Measurements from ENCODE around the gene DOK4.

The DOK4 gene

GRCh38 chr16:57519796-57520360 is 33.6 kb upstream of the DOK4 start:
- peak; percentile 70 to 75 for DNase-seq (ENCODE audit: low read depth in 2 of 2)

- DNase-seq (ENCODE audit: low read depth in 2 of 2), result no peak
Observed at GRCh38 chr16:57518922-57519321, 32.6 kb upstream of the DOK4 start.

DNA sequence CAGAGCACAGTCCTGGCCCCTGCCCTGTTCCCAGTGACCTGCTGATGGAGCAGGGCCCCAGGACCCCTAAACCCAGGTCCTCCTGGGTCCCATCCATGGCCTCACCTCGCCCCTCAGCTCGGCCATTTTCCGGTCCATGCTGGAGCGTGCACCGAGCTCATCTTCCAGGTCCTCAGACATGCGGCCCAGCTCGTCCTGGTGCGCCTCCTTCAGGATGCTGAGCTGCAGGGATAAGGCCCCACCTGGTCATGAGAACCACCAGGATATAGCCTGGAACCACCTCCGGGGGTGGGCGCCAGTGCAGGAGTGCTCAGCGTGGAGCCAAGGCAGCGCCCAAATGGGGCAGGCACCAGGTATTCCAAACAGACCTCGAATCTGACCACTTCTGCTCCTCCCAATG is 32.2 kb upstream of the DOK4 start:
- DNase-seq (ENCODE audit: low read depth in 2 of 2), result no peak

GRCh38 chr16:57517397-57518367 is 31.4 kb upstream of the DOK4 start:
- DNase-seq (ENCODE audit: low read depth in 2 of 2), result no peak

DNA sequence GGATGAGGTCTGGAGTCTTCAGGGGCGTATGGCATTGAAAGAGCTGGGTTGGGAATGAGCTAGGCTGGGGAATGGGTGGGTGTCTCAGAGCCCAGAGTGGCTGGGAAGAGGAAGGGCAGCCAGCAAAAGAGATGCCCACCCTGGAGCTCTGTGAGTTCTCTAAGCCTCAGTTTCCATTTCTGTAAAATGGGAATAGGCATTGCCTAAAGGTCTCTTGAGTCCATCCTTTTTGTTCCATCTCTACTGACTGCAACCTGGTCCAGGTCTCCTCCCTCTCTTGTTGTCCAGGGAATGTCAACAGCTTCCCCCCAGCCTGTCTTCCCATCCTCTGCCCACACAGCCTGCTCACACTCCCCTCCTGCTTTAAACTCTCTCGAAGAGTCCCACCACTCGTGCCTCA is 30.5 kb upstream of the DOK4 start:
- no peak for DNase-seq (ENCODE audit: low read depth in 2 of 2)

DNA sequence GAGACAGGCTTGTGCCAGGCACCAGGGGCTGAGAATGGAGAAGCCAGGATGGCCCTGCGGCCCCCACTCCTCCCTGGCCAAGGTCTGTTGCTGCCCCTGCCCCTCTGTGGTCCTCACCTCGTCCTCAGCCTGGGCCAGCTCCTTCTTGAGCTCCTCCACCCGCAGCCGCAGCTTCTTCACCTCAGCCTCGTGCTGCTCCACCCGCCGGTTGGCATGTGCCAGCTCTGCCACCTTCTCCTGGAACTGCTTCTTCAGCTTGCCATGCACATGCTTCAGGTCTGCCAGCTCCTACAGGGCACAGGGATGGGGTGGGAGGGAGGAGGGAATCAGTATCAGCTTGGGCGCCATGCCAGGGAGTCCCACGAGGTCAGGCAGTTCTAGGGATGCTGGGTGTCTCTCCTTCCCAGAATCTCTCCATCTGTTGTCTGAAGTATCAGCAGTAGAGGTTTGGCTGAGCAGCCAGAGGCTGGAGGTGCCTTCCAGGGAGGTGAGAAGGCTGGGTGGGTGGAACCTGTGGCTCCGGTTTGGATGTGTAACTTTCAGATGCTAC is 30.0 kb upstream of the DOK4 start:
- DNase-seq (ENCODE audit: low read depth in 2 of 2), result no peak

DNA sequence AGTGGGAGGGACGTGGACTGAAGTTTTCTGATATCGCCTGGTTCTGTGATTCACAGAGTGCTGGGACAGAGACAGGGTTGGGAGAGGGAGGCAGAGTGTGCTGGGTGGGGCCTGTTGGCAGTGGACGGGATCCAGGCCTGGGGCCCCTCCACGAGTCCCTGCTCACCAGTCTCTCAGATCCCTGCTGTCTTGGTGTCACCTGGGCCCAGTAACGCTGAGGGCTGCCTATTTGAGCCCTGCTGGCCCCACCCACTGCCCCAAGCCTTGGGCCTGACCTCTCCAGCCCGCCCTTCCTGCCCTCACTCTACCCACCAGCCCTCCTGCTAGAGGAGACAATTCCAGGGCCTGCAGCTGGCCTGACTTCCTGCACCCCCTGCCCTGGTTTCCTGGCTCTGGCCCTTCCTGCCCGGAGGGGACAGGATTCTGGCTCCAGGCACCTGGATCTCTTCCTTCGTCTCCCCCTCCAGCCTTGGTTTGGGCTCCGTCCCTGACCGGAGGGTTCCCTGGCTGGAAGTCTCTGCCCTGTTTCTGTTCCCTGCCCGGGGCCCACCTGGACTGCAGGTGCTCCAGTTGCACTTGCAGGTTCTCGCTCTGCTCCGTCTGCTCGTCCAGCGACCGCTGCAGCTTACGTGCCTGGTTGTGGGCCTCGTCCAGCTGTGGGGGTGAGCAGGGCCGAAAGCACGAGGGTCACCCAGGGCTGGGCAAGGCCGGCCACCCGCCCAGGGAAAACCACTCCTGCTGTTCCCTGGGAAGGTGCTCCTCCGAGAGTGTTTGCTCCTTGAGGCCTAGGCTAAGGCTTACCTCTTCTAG is 28.7 kb upstream of the DOK4 start:
- no peak for DNase-seq (ENCODE audit: low read depth in 2 of 2)

GRCh38 chr16:57514371-57514770 is 28.1 kb upstream of the DOK4 start:
- DNase-seq (ENCODE audit: low read depth in 2 of 2), result no peak

DNA sequence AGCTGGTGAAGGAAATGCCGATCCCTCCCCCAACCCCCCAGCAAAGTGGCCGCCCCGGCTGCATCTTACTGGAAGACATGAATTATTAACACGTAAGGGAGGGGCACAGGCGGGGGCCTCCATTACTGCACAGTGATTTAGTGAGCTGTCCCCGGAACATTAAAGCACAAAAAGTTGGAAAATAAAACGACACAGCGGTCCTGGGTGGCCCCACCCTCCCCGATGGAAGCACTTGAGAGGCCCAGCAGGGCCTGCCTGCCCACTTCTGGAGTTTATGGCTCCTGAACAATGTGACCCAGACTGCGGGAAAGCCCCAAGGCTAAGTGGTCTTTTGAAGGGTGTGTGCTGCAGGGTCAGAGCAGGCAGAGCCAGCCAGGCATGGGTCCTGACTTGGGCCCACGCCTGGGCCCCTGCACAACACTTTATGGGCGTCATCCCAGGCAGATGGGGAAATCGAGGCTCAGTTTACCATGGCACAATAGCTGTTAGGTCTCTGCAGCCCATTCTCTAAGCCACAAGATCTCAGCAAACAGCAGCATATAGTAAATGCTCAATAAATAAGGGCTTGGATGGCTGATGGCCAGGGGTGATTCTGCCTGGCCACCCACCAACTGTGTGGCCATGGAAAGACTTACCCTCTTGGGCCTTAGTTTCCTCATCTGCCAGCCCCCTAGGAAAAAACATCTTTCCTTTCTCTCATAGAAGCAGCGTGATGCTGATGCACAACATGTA is 27.2 kb upstream of the DOK4 start:
- DNase-seq (ENCODE audit: low read depth in 2 of 2), result no peak

DNA sequence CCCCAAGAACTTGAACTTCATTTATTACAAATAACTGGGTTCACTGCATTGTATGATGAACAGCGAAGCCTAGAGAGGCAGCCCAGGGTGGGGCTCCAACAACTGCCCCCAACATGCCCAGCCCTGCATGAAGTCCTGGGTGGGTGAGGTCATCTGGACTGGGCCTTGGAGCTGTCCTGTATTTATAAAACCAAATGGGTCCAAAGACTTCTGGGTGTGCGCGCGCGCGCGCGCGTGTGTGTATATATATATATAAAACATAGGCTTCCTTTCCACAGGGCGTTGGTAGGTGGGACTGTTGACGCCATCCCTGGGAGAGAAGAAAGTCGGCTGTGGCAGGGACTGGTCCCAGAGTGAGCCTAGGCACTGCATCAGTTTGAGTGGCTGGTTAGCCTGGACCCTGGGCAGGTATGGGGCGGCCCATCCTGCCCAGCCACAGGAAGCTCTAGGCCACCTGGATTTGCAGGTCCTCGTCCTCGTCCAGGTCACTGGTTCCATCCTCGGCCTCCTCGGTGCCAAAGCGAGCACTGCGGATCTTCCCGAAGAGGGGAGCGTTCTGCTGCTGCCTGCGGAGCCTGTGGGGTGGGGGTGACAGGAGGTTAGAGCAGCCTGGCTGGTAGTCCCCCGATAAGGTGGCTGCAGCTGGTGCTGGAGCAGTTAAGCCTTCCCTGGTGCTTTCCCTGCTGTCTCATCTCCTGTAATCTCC is 26.2 kb upstream of the DOK4 start:
- DNase-seq (ENCODE audit: low read depth in 2 of 2), result no peak

DNA sequence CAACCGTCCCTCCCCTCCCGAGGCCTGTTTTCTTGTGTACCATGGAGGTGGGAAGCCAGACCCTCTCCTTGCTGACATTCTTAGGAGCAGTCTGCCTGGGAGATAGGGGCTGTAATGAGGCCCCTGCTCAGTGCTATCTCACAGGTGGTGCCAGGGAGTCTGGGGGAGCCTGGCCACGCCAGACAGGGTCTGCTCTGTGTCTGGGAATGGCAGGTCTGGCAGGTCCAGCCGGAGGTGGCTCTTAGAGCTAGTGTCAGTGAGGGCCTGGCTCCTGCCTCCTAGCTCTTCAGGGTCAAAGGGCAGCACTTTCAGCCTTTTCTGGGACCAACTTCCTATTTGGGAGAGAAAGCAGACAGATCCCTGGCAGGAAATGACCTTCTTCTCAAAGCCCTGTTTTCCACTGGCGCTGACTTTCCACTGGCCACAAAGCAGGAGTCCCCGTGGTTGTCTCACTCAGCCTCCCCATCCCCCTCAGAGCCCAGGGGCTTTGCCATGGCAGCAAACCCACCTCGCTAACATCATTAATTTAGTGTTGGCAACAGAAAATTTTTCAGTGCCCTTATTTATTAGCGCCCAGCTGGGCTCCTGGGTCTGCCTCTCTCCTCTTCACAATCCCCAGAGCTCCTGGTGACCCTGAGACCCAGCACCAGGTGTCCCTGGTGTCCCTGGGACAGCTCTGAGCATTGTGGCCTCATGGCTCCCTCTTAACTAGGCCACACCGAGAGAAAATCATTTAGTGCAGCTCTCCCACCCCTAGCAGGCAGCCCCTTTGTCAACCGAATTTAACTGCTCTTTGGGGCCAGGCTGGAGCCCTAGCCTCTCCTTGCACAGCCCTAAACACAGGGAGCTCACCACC is 24.0 kb upstream of the DOK4 start:
- no peak for DNase-seq (ENCODE audit: low read depth in 2 of 2)

GRCh38 chr16:57509231-57509923 is 23.1 kb upstream of the DOK4 start:
- DNase-seq (ENCODE audit: low read depth in 2 of 2), result no peak

- DNase-seq (ENCODE audit: low read depth in 2 of 2), result no peak
Observed at GRCh38 chr16:57508035-57508425, 21.7 kb upstream of the DOK4 start.

DNA sequence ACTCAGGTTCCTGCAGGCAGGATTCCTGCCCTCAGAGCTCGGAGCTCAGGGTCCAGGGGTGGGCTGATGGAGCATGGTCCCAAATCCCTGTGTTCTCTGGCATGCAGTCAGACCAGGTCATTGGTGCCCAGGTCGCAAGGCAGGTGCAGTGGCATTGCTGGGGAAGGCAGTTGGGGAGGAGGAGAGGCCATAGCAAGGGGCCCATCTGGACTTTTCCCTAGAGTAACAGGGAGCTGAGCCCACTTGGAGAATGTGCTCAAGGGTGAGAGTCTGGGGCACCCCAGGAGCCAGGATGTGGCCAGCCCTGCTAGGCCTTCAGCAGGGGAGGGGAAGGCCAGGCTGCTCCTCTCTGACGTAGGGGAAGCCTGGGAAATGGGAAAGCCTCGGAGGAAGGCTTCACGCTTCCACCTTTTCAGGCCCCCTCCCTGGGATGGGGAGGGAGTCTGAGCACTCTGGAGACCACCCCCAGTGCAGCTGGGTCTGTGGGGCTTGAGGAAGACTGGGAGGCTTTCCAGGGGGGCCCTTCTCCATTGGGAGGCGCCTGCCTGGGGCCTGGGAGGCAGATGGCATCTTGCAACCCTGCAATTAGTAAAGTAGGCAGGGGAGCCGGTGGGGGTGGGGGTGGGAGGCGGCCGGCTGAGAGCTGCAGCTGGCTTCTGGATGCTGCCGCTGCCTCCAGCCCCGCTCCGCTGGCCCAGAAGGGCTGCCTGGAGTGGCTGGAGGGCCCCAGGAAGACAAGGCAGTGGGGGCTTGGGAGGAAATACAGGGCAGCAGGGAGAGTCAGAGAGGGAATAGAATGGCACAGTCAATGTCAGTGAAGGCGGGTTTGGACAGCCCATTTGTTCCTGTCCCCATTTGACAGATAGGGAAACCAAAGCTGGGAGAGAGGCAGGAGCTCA is 21.1 kb upstream of the DOK4 start:
- DNase-seq (ENCODE audit: low read depth in 2 of 2), result no peak

- no peak for DNase-seq (ENCODE audit: low read depth in 2 of 2)
Observed at GRCh38 chr16:57505169-57505568, 18.9 kb upstream of the DOK4 start.

- no peak for DNase-seq (ENCODE audit: low read depth in 2 of 2)
Observed at GRCh38 chr16:57504491-57504890, 18.2 kb upstream of the DOK4 start.

DNA sequence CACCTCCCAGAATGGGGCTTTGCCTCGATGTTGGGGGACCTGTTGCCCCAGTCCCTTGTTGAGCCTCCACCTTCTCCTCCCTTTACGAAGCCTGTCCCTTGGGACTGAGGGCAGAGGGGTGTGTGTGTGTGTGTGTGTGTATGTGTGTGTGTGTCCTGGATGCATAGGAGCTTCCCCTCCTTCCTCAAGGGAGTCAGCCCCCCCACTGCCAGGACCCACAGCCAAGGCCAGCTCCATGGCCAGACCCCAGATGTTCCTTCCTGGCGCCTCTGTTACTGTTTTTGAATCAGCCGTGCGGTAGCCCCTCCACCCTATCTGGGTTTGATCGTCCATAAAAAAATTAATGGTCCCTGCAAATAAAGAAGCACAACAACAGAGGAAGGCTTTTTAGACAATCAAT is 17.7 kb upstream of the DOK4 start:
- no peak for DNase-seq (ENCODE audit: low read depth in 2 of 2)

GRCh38 chr16:57503366-57503765 is 17.1 kb upstream of the DOK4 start:
- DNase-seq (ENCODE audit: low read depth in 2 of 2), result no peak
